ENCODE measurements around the gene STAT5B. TPM values are rescaled to one million over a fixed set of nuclear protein-coding genes. Genes with fewer than 3 reads are reported as not detected.

Gene STAT5B
- total and polyA plus RNA-seq, 2 of the 13 experiments (the other 11 are each of a cell fraction or from before 2014, with no cell fraction given) = 21.0 to 42.8 TPM

GRCh38 chr17:42182927-42183734, 93.1 kb downstream of the STAT5B start (continued):
- TF ChIP-seq ZNF160 (CRISPR knock-in tag; IDR thresholded peaks at IDR 0.05) (no peak), KAT8 (CRISPR knock-in tag; IDR thresholded peaks at IDR 0.05) (no peak; the same call in 1 of the 2 replicates), ZNF629 (CRISPR knock-in tag; conservative IDR thresholded peaks at IDR 0.05) (no peak), RNF219 (CRISPR knock-in tag; IDR thresholded peaks at IDR 0.05) (no peak), ZNF670 (CRISPR knock-in tag; IDR thresholded peaks at IDR 0.05; ENCODE audit: borderline replicate concordance) (0 out of 2 replicates have a peak, but pooled peaks have one; percentile 79), ZNF264 (CRISPR knock-in tag; IDR thresholded peaks at IDR 0.05) (0 out of 2 replicates have a peak, but pooled peaks have one; percentile 1), ZNF3 (CRISPR knock-in tag; IDR thresholded peaks at IDR 0.05) (peak; percentile 8; the same call in 1 of the 2 replicates), RCOR2 (CRISPR knock-in tag; IDR thresholded peaks at IDR 0.05) (peak; percentile 78; the same call in 1 of the 2 replicates), ZNF644 (CRISPR knock-in tag; IDR thresholded peaks at IDR 0.05; ENCODE audit: low read depth) (peak; percentile 78; the same call in 1 of the 2 replicates), MIER3 (CRISPR knock-in tag; IDR thresholded peaks at IDR 0.05; ENCODE audit: borderline replicate concordance) (peak; percentile 54; the same call in 1 of the 2 replicates), PLSCR1 (CRISPR knock-in tag; IDR thresholded peaks at IDR 0.05; ENCODE audit: borderline replicate concordance) (no peak), CEBPZ (IDR thresholded peaks at IDR 0.05; ENCODE audit: low read length) (no peak), DNMT1 (CRISPR knock-in tag; IDR thresholded peaks at IDR 0.05) (no peak), ZBTB33 (CRISPR knock-in tag; IDR thresholded peaks at IDR 0.05) (peak; percentile 32; the same call in 1 of the 2 replicates), TEAD3 (CRISPR knock-in tag; optimal IDR thresholded peaks at IDR 0.05; ENCODE audit: borderline replicate concordance) (peak; percentile 87), U2AF1 (optimal IDR thresholded peaks at IDR 0.05; ENCODE audit: low read depth, low read length) (peak; percentile 25), WIZ (CRISPR knock-in tag; IDR thresholded peaks at IDR 0.05) (no peak), MIER2 (CRISPR knock-in tag; IDR thresholded peaks at IDR 0.05) (peak; percentile 91), MXD4 (CRISPR knock-in tag; IDR thresholded peaks at IDR 0.05) (no peak; the same call in 1 of the 2 replicates), ZBTB43 (CRISPR knock-in tag; conservative IDR thresholded peaks at IDR 0.05) (peak; percentile 27; the same call in 1 of the 2 replicates)
